Fibroblast of villous mesenchyme (primary cell): Measurements from ENCODE around the gene VAV3. TPM values are rescaled to one million over a fixed set of nuclear protein-coding genes. Genes with fewer than 3 reads are reported as not detected.

Experiments
- DNase-seq: peaks from one replicate; pipeline ENCODE4 v3.0.0-alpha.2; 2010; ENCODE audit warnings: low read depth
- H3K4me3 ChIP-seq: 2 replicates; pipeline ENCODE4 v1.5.1; 2011; ENCODE audit warnings: low read depth, mild to moderate bottlenecking, low read length
- CTCF ChIP-seq: IDR thresholded peaks from 2 replicates; pipeline ENCODE4 v1.5.1; 2012; ENCODE audit warnings: low read depth, mild to moderate bottlenecking, low read length; ENCODE audit not compliant: insufficient read depth
- total RNA-seq: library from RNA; depleted of rRNA; stranded (reverse); fragments of >200 nt; gene quantifications from 2 replicates; pipeline ENCODE4 v1.2.3, GENCODE V29; 2012

The VAV3 gene
- total RNA-seq, 1 donor: 0.43 TPM

DNA sequence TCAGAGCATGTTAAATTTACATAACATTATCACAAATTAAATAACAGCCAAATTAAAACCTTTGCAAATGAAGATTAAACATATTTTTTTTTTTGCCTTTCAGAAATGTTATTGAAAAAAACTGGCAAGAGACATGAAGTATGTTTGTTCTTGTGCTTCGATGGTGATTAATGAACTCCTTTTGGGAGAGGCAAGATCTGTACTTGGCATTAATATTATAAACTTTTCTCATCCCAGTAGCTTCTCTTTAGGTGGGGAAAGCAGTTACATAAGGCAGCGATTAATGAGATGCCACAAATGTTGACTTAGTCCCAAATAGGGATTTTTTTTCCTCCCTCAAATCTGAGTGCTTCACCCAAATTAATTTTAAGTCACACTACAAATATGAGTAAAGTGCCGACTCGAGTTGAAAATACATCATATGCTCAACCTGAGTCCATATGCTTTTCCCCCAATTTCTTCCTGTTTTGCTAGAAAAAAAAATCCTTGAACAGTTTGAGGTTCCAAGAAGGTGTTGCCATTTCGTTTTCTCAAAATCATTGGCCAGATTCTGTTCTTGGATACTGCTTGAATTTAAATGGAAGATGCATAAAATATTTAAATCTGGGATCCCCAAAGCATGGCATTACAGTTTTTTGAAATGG, 294.5 kb downstream of the VAV3 start:
- H3K4me3 ChIP-seq: no peak overlapping the region
- TF ChIP-seq CTCF: no peak
- DNase-seq: no peak

DNA sequence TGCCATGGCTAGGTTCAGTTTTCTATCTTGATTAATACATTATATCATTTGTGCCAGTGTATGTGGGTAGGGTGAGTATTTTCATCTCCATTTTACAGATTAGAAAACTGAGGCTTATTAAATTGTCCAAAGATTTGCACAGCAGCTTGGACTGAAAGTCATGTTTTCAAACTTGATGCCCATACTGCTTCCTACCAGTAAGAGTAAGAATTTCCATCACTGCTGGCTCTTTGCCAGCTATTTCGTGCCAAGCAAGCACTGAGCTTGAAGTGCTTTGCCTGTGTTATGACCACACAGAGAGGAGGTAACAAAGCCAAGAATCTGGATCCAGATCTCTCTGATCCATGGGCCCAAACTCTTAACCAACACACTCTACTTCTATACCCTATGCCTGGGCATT, 295.0 kb downstream of the VAV3 start:
- no peak overlapping the region for H3K4me3 ChIP-seq
- no peak for DNase-seq
- TF ChIP-seq CTCF: no peak

- H3K4me3 ChIP-seq: no peak overlapping the region
- no peak for TF ChIP-seq CTCF
- DNase-seq: no peak
Measured at GRCh38 chr1:107668762-107669161, 296.2 kb downstream of the VAV3 start.

- no peak for TF ChIP-seq CTCF
- no peak overlapping the region for H3K4me3 ChIP-seq
- DNase-seq: no peak
Measured at GRCh38 chr1:107666493-107666892, 298.5 kb downstream of the VAV3 start.

- TF ChIP-seq CTCF: no peak
- DNase-seq: no peak
- H3K4me3 ChIP-seq: no peak overlapping the region
Measured at GRCh38 chr1:107664982-107665925, 299.7 kb downstream of the VAV3 start.

DNA sequence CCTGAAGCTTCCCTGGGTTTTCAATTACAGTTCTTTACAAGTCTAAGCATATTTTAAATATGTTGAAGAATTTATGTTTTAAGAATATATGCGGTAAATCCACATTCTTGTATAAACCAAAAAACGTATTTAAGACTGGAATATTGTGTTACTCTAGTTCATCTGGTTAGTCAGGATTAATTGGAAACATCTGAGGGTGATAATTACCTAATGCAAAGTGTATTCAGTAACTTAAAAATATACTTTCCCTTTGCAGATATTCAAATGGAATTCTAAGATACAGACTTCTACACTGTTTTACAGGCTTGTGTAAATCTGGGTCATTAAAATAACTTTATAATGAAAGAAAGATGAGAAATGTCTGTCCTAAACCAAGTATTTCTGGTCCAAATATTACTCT, 302.0 kb downstream of the VAV3 start:
- no peak for DNase-seq
- H3K4me3 ChIP-seq: no peak overlapping the region
- TF ChIP-seq CTCF: no peak
